NCI-H146 treated with DMSO at 0.1 percent for 48 hours (cell line): ENCODE results near the gene PEMT.
"Not testable (repeated sequence)": the region's sequence is repeated elsewhere in the genome, so short reads cannot be mapped to it uniquely, and the experiment has no call there.

ENCODE experiments used
- DNase-seq: peaks from one replicate; lab custom pipeline; 2025; ENCODE audit not compliant: unreplicated experiment; lab: John Stamatoyannopoulos, UW

PEMT gene, protein sequence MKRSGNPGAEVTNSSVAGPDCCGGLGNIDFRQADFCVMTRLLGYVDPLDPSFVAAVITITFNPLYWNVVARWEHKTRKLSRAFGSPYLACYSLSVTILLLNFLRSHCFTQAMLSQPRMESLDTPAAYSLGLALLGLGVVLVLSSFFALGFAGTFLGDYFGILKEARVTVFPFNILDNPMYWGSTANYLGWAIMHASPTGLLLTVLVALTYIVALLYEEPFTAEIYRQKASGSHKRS

GRCh38 chr17:17591355-17592298, at the start of gene PEMT:
Gene PEMT (minus strand): TSS chr17:17591708. CDS start chr17:17591626, 82 bp downstream.
- peak; percentile 96 for DNase-seq

- DNase-seq: not testable (repeated sequence)
Measured at GRCh38 chr17:17639661-17640270, 48.3 kb upstream of the PEMT start.

GRCh38 chr17:17638467-17638866, 47.0 kb upstream of the PEMT start:
- DNase-seq: no peak

DNA sequence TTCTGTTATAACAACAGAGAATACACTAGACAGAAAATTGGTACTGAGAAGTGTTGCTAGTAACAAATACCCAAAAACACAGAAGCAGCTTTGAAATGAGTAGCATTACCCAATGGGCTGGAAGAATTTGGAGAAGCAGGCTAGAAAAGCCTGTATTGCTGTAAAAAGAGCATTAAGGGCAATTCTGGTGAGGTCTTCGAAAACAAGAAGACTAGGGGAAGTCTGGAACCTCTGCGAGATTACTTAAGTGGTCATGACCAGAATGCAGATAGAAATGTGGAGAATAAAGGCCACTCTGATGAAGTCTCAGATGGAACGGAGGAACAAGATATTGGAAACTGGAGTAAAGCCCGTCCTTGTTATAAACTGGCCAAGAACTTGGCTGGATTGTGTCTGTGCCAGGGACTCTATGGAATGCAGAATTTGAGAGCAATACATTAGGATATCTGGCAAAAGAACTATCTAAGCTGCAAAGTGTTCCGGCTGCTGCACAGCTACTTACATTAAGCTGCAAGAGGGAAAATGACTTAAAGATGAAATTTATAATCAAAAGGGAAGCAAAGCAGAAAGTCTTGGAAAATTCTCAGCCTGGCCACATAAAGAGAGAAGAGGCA, 44.9 kb upstream of the PEMT start:
- no peak for DNase-seq

- DNase-seq: not testable (repeated sequence)
Measured at GRCh38 chr17:17635537-17636271, 44.2 kb upstream of the PEMT start.

DNA sequence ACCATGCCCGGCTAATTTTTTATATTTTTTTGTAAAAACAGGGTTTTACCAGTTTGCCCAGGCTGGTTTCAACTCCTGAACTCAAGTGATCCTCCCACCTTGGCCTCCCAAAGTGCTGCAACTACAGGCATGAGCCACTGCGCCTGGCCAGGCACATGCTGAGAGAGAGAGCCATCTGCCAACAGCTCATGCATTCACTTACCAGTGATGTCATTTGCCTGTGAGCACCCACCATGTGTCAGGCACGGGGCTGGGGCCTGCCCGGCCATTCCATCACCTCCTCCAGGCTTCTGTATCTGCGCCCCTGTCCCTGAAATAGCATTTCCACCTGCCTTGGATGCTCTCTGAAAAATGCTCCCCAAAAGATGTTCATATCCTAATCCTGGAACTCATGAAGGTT, 43.6 kb upstream of the PEMT start:
- DNase-seq: no peak

DNA sequence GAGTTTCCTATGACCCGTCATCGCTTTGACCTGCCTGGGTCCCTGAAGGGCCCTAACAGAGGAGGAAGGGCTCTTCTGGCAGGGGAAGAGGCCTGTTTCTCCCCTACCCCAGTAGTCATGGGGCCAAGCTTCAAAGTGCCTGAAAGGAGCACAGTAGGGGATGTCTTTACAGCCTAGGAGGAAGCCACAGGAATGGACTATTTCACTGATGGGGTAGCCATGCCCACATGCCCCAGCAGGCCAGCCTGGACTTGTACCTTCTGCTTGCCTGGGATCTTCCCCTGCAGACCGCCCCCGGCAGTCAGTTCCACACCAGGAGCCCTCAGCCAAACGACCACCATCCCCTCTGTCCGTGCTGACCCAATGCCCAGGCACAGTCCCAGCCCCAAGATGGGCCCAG, 41.8 kb upstream of the PEMT start:
- no peak for DNase-seq

DNA sequence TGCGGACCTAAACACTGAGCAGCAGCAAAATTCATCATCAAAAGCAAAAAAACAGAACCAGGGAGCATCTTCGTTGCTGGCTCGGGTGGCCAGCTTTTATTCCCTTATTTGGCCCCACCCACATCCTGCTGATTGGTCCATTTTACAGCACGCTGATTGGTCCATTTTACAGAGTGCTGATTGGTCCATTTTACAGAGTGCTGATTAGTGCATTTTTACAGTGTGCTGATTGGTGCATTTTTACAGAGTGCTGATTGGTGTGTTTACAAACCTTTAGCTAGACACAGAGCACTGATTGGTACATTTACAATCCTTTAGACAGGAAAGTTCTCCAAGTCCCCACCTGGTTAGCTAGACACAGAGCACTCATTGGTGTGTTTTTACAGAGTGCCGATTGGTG, 41.2 kb upstream of the PEMT start:
- not testable (repeated sequence) for DNase-seq

- peak; percentile 59 for DNase-seq
Measured at GRCh38 chr17:17628388-17629008, 37.0 kb upstream of the PEMT start.

GRCh38 chr17:17626840-17627239, 35.3 kb upstream of the PEMT start:
- DNase-seq: peak; percentile 2

DNA sequence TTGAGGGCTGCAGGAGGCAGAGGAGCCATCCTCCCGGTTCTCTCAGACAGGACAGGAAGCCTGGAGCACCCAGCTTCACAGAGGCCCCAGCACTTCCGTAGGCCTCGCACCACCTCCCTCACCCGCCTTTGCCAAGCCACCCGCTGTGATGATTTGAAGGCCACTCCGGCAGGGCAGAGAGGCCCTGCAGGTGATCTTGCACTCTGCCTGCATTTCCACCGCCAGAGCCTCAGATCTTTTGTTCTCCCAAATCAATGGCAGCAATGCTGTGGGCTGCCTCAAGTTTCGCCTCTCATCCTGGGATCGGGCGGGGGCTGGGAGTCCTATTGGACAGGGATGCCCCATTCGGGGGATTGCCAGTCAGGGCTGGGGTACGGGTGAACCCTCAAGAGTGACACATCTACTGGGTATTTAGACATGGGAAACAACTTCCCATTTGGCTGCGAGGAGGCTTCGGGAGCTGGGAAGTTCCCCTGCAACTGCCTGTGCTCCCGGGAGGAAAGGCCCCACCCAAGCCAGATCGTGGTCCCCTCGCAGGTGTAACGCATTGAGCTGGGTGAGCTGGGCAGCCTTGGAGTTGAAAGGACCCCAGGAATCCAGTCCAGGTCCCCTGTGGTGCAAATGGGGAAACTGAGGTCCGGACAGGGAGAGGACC, 34.8 kb upstream of the PEMT start:
- peak; percentile 85 for DNase-seq

DNA sequence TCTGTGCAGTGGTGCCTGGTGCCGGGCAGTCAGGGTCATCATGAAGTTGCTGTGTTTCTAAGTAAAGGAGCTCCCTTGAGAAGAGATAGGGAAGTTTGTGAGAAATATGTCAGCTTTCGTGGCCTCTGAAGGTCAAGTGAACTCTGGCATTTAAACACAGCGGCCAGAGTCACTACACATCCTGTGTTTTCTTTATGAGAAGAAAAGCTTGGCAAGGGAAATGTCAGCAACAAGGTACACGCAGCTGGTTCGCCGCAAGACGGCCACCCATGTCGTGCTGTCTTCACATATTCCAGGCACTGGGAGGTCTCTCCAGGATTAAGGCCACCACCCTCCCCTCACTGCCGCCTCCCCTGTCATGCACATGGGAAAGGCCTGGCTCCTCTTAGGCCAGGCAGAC, 33.2 kb upstream of the PEMT start:
- no peak for DNase-seq

GRCh38 chr17:17623904-17624303, 32.4 kb upstream of the PEMT start:
- DNase-seq: no peak

DNA sequence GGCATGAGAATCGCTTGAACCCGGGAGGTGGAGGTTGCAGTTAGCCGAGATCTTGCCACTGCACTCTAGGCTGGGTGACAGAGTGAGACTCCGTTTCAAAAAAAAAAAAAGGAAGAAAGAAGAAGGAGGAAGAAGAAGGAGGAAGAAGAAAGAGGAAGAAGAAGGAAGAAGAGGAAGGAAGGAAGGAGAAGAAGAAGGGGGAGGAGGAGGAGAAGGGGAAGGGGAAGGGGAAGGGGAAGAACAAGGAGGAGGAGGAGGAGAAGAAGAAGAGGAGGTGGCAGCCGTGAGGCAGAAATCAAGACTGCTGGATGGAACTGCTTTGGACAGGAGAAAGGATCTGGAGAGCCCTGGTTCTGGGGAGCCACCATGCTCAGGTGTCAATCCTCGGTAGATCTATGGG, 29.7 kb upstream of the PEMT start:
- no peak for DNase-seq

DNA sequence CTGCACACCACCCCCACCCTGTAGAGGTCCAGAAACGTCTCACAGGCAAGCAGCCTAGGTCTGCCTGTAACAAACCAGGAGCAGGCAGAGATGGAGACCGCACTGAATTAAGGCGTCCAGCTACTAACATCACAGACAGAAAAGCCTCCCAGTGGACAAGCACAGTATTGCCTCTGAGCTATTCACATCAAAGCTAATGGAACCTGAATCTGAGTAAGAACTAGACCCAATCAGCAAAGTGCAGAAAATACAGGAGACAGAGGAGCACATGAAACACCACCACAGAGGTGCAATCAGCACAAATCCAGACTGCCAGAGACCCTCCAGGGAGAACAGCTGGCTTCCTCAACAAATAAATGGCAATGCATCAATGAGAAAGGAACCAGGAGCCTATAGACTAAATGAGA, 22.2 kb upstream of the PEMT start:
- DNase-seq: peak; percentile 29

DNA sequence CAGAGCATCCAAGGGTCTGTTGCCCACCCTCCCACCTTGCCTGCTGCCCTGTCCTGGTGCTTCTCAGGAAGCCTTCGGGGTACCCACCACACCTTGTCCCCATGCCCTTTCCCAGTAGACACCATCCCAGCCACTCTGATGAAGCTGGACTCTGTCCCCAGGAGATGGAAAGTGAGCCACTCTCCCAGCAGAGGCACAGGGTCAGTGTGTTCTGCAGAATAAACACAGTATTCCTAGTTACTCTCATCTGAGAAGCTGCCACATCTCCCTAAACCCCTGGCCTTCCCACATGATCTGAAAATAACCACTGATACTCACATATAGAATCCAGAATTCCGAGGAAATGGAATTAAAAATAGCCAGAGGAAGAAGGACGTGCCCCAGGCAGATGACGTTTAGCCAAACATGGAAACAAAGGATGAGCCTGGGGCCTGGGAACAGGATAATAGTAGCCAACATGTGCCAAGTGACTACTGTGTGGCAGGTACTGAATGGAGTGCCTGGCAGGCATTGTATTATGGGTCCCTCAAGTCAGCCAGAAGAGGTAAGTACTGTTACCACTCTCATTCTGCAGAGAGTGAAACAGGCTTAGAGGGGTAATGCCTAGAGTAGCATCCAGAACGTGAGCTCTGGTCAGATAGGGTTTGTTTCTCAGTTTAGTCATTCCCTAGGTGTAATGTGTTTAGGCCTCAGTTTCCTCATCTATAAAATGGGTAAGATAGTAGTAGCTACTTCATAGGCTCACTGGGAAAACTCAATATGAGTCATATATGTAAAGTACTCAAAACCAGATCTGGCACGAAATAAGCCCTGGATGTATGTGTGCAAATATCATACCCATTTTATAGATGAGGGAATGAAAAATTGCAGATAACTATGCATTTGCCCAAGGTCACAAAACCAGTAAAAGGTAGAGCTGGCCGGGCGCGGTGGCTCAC, 20.8 kb upstream of the PEMT start:
- DNase-seq: no peak

- DNase-seq: no peak
Measured at GRCh38 chr17:17609121-17609520, 17.6 kb upstream of the PEMT start.

- DNase-seq: no peak
Measured at GRCh38 chr17:17606416-17607000, 15.0 kb upstream of the PEMT start.
